Right cardiac atrium (tissue), 5 donors: Measurements from ENCODE around the gene TNS3. TPM values are rescaled to one million over a fixed set of nuclear protein-coding genes. Genes with fewer than 3 reads are reported as not detected.

Experiments
- ATAC-seq, 2 donors: fragments of 200-7000 bp; cut with Tn5 transposase; one replicate each; pipeline versions ENCODE4 v1.8.0 to v1.9.1; 2020; ENCODE audit warnings: moderate library complexity in 2 of 2, mild to moderate bottlenecking in 1 of 2
- DNase-seq, 3 donors: peaks; one replicate each; pipeline ENCODE4 v3.0.0-alpha.2; 2020
- H3K27ac ChIP-seq: one replicate; pipeline ENCODE4 v1.5.1; 2013; ENCODE audit warnings: mild to moderate bottlenecking, low read length, control low read depth, moderate library complexity
- H3K27me3 ChIP-seq: one replicate; pipeline ENCODE4 v1.6.1; 2013; ENCODE audit not compliant: control insufficient read depth, insufficient read depth
- H3K4me1 ChIP-seq: one replicate; pipeline ENCODE4 v1.6.1; 2013; ENCODE audit warnings: low read length; ENCODE audit not compliant: control insufficient read depth, insufficient read depth
- H3K4me3 ChIP-seq: one replicate; pipeline ENCODE4 v1.5.1; 2013; ENCODE audit warnings: low read length, control low read depth
- H3K9me3 ChIP-seq: one replicate; pipeline ENCODE4 v1.6.1; 2013; ENCODE audit warnings: low read length; ENCODE audit not compliant: control insufficient read depth
- WGBS: extraction: QIAGEN DNeasy Blood & Tissue Kit; methylation state at CpG from one replicate; pipeline ENCODE4 v1.1.7; 2013; 5-methylcytosine and 5-hydroxymethylcytosine counted together
- intact Hi-C, 4 donors: fragments of 100-400 bp; cut with DNase I; formaldehyde crosslinking; loops; one replicate each; pipeline versions ENCODE4 v1.11.0 to v1.14.0; 2022 to 2023
- polyA plus RNA-seq: library from polyadenylated mRNA; stranded (reverse); fragments of 200-250 nt; gene quantifications from one replicate; pipeline ENCODE4 v1.2.3, GENCODE V29; 2013
- total RNA-seq, 4 donors: library from RNA; stranded (reverse); fragmentation: NEBNext Ultra II Directional; extraction: Animal tissue kit (Norgen Biotek cat#: 25700); gene quantifications; one replicate each; pipeline ENCODE4 v1.2.1, GENCODE V29; 2021
- donor health status: healthy with polysubstance abuse.
- donor health status: DM: no; HTN: yes; CAD: no.
- donor health status: DM: no; HTN: no; CAD: no.
- donor health status: DM: no; HTN: yes; CAD: no; lungs with severe emphysema.
- donor health status: DM: yes; HTN: yes; CAD: no.

TNS3 gene
- total and polyA plus RNA-seq, 5 donors, result 19.7 to 48.3 (median 40.4) TPM

DNA sequence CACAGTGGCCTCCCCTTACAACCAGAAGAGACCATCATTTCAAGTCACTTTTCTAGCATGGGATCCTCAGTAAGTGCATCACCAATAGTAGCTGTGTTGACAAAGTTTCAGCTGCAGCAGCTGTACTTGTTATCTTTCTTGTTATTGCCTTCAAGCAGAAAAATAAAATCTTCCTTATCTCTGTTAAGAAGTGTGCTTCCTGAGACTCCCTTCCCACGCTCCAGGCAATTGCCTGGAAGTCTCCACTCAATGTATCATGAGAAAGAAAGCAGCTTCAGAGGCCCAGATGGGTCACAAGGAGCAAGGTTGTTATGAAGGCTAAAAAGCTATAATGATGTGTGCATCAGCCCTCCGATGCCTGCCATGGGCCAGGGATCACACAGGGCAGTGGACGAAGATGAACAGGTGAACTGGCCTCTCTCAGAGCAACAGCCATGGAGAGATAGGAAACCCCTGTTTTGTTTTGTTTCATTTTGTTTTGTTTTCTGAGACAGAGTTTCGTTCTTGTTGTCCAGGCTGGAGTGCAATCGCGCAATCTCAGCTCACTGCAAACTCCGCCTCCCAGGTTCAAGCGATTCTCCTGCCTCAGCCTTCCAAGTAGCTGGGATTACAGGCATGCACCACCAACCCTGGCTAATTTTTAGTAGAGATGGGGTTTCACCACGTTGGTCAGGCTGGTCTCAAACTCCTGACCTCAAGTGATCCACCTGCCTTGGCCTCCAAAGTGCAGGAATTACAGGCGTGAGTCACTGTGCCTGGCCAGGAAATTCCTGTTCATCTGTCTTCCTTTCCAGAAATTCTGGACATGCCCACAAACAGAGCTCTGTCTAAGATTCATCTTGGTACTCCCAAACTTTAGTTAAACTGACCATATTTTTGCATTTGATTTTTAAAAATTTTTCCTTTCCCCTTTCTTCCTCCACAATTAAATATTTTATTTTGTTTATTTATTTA, 340.5 kb downstream of the TNS3 start:
- ATAC-seq (peak in 1 of 2 donors; percentile 15), DNase-seq (peak in 1 of 3 donors; percentile 45)
- H3K27ac ChIP-seq, result peak overlapping the region; percentile 10
- H3K9me3 ChIP-seq, result no peaks in the 10 kb centered on the region
- peaks cover 11% of the 10 kb centered on the region for H3K4me1 ChIP-seq
- no peaks in the 10 kb centered on the region for H3K27me3 ChIP-seq
- intact Hi-C loops, result no loop called here
- no peak overlapping the region for H3K4me3 ChIP-seq
- WGBS, result 65% methylated on average over 10 of the region's 10 CpGs

DNA sequence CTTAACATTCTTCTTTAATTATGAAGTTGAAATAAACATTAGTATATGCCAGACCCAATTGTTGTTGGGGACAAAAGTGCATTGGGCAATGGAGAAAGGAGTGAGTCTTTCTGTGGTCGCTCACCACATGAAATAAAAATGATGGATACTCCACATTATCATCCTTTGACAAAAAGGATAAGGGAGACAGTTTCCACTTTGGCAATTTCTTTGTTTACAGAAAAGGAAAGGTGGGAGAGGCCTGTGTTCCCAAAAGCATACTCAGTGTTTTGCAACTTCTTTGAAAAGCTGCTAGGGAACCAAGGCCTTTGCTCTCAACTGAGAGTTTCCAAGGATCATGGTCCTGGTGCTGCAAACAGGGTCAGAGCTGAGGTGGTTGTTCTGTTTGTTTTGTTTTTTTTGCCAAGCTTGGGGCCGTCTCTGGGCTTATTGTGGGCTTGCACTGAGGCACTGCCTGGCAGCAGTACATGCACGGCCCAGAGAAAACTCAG, 341.9 kb downstream of the TNS3 start:
- Histone ChIP-seq H3K9me3 (no peaks in the 10 kb centered on the region), H3K4me1 (peaks cover 11% of the 10 kb centered on the region), H3K27ac (no peak overlapping the region), H3K4me3 (no peak overlapping the region), H3K27me3 (no peaks in the 10 kb centered on the region)
- DNase-seq, result no peak
- peak in 1 of 2 donors; percentile 48 for ATAC-seq
- intact Hi-C loops, result loop anchor here in 1 of 4 donors (10.0 kb wide), 1 partner anchor 1325 kb away; no protein-coding TSS in a partner anchor
- WGBS, result 65% methylated on average over 3 of the region's 3 CpGs

DNA sequence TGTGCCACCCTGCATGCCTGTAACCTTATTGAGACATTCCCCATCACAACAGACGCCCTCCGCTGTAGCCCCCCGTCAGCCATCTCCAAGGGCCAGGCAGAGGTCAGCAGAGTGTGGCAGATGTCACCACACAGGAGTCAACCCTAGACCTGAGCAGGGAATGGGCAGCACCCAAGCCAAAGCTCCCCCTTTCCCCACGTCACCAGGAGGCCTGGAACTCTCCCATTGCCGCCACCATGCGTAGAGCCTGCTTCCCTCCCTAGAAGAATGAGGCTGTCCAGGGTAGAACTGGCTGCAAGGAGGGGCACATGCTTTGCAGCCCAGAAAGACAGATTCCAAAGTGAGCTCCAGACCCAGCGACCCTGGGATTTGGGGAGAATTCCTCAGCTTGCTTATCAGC, 342.9 kb downstream of the TNS3 start:
- 80% methylated on average over 7 of the region's 7 CpGs for WGBS
- Histone ChIP-seq H3K4me3 (no peak overlapping the region), H3K9me3 (no peaks in the 10 kb centered on the region), H3K27me3 (no peaks in the 10 kb centered on the region), H3K4me1 (peaks cover 11% of the 10 kb centered on the region), H3K27ac (peak overlapping the region; percentile 30)
- intact Hi-C loops, result loop anchor here in 1 of 4 donors (10.0 kb wide), 1 partner anchor 1324 kb away; no protein-coding TSS in a partner anchor
- DNase-seq, result peak in 1 of 3 donors; percentile 62
- ATAC-seq, result peak in 1 of 2 donors; percentile 44

DNA sequence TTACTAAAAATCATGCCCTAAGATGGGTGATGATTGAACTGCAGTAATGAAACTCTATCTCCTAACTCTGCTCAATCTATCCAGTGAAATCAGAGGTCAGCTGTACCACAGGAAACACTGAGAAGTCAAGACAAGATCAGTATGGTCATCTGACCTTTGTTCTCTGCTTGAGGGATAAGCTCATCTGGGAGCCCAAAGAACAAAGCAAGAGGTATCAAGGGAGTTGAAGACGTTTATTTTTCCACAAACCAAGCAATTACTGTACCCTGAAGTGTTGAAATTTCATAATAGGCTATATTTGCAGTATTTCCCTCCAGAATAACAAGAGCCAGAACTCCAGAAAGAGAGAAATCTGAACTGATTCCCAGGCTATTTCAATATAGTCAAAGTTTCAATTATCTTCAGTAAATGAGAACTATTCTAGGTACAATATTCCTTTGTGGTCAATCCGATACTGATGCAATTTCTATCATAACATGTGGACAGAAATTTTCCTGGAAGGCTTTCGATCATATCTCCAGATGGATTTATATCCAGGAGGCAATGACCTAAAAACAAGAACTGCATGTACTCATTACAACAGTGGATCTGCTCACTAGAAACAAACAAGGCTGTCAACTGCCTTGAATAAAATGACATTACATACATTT, 345.3 kb downstream of the TNS3 start:
- Histone ChIP-seq H3K9me3 (no peaks in the 10 kb centered on the region), H3K27ac (no peak overlapping the region), H3K4me1 (peaks cover 11% of the 10 kb centered on the region), H3K4me3 (no peak overlapping the region), H3K27me3 (no peaks in the 10 kb centered on the region)
- ATAC-seq, result peak in 1 of 2 donors; percentile 53
- intact Hi-C loops, result loop anchor here in 1 of 4 donors (10.0 kb wide), 1 partner anchor 1322 kb away; no protein-coding TSS in a partner anchor
- 45% methylated on average over 3 of the region's 3 CpGs for WGBS
- no peak for DNase-seq

DNA sequence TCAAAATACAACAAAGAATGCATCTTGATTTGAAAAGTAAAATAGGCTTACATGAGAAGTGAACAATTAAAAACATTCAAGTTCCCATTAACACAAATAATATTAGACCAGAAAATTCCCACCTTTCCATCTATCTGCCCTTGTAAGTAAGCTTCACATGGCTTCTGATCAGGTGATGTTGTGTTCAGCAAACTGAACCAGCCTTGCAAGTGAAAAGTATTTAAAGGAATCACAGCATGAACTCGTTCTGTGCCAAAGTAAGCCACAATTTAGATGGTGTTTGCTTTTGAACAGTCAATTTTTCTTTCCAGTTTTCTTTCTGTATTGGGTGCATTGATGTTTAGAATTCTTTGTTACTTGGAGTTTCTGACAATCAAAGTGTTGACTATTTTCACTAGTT, 347.9 kb downstream of the TNS3 start:
- Histone ChIP-seq H3K27ac (no peak overlapping the region), H3K4me1 (peaks cover 3% of the 10 kb centered on the region), H3K4me3 (no peak overlapping the region), H3K9me3 (no peaks in the 10 kb centered on the region), H3K27me3 (no peaks in the 10 kb centered on the region)
- no peak for DNase-seq
- no peak for ATAC-seq
- intact Hi-C loops, result loop anchor here in 1 of 4 donors (10.0 kb wide), 1 partner anchor 1319 kb away; no protein-coding TSS in a partner anchor
- 67% methylated on average over 1 of the region's 1 CpG for WGBS

DNA sequence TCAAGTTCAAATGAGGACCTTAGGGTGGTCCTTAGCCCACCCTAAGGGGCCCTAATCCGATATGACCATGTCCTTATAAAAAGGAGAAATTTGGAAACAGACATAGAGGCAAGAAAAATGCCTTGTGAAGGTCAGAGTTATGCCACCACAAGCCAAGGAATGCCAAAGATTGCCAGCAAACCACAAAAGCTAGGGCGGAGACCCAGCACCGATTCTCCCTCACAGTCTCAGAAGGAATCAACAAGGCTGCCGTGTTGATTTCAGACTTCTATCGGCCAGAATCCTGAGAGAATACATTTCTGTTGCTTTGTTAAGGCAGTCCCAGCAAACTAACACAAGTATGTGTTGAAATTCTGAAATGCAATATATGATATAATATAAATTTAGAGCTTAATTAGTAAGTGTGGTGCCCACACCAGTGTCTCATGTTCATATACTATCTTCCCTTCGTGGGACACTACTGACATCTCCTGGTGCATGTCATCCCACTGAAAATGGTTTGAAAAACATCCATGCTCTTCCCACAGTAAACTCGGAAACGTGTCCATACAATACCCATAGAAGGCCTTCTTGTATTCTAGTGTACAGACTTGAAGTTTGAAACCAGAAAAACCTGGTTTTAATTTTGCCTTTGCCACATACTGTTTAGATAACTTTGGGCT, 349.0 kb downstream of the TNS3 start:
- no peak overlapping the region for H3K4me3 ChIP-seq
- no peak for DNase-seq
- intact Hi-C loops, result loop anchor here in 1 of 4 donors (10.0 kb wide), 1 partner anchor 1318 kb away; no protein-coding TSS in a partner anchor
- H3K27ac ChIP-seq, result no peak overlapping the region
- H3K27me3 ChIP-seq, result no peaks in the 10 kb centered on the region
- H3K9me3 ChIP-seq, result no peaks in the 10 kb centered on the region
- 73% methylated on average over 8 of the region's 8 CpGs for whole genome bisulfite sequencing
- ATAC-seq, result no peak
- H3K4me1 ChIP-seq, result peaks cover 5% of the 10 kb centered on the region

DNA sequence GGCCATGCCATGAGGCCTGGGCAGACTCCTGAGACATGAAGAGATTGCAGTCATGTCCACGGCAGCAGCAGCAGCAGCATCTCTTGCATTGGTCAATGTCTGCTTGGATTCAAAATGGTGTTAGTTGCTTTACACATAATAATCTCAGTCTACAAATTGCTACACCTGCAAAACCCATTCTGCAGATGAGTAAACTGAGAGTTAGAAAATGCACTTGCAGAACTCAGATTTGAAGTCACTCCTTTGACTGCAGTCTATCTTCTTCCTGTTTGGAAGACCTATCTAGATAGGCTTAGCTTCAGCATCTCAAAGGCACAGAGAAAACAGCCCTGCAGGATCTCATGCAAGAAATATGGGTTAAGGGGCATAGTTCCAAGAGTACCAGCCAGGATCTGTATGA, 350.3 kb downstream of the TNS3 start:
- Histone ChIP-seq H3K9me3 (no peaks in the 10 kb centered on the region), H3K4me1 (peaks cover 8% of the 10 kb centered on the region), H3K27me3 (no peaks in the 10 kb centered on the region), H3K27ac (no peak overlapping the region), H3K4me3 (no peak overlapping the region)
- ATAC-seq (no peak), DNase-seq (no peak)
- intact Hi-C loops, result loop anchor here in 1 of 4 donors (10.0 kb wide), 1 partner anchor 1317 kb away; no protein-coding TSS in a partner anchor
- WGBS, result 92% methylated on average over 1 of the region's 1 CpG

DNA sequence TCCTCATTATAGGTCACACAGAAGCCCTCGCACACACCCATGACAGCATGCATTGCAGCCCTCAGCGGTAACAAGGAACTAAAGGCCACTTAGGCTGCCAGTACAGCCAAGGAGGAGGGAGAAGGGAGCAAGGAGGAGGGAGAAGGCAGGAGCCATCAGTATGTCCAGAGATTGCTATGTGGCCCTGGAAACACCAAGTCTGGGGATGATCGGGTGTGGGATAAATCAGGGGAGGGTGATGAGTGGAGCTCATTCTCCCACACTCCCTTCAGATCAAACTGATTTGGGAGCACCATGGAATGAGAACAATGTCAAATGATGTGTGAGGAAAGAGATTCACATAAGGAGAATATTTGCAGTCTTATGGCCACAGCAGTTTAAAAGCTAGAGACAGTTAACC, 350.9 kb downstream of the TNS3 start:
- H3K27ac ChIP-seq, result no peak overlapping the region
- DNase-seq (no peak), ATAC-seq (no peak)
- no peak overlapping the region for H3K4me3 ChIP-seq
- intact Hi-C loops, result loop anchor here in 1 of 4 donors (10.0 kb wide), 1 partner anchor 1316 kb away; no protein-coding TSS in a partner anchor
- H3K9me3 ChIP-seq, result no peaks in the 10 kb centered on the region
- H3K27me3 ChIP-seq, result no peaks in the 10 kb centered on the region
- H3K4me1 ChIP-seq, result peaks cover 8% of the 10 kb centered on the region
- WGBS, result 73% methylated on average over 3 of the region's 3 CpGs

DNA sequence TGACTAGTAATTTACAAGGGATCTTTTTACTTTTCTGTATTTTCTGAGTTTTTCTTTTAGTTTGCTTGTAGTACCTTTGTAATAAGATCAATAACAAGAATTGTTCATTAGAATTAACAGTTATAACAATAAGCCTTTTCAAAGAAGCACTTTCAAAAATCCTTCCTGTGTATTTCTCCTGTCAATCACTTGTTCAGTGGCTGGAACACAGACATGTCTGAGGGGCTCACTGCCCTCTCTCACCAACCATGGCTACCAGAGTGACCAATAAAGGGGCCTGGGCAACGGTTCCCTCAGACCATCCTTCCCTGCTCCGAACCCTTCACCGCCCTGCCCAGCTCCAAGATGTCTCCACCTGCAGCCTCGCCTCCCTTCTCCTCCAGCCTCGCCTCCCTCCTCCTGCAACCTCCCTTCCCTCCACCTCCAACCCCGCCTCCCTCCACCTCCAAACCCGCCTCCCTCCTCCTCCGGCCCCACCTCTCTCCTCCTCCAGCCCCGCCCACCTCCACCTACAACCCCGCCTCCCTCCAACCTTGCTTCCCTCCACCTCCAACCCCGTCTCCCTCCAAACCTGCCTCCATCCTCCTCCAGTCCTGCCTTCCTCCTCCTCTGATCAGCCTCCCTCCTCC, 353.4 kb downstream of the TNS3 start:
- no peaks in the 10 kb centered on the region for H3K27me3 ChIP-seq
- ATAC-seq, result no peak
- WGBS, result 97% methylated on average over 11 of the region's 11 CpGs
- no peak overlapping the region for H3K4me3 ChIP-seq
- intact Hi-C loops, result no loop called here
- H3K27ac ChIP-seq, result no peak overlapping the region
- no peaks in the 10 kb centered on the region for H3K9me3 ChIP-seq
- peaks cover 8% of the 10 kb centered on the region for H3K4me1 ChIP-seq
- DNase-seq, result no peak

DNA sequence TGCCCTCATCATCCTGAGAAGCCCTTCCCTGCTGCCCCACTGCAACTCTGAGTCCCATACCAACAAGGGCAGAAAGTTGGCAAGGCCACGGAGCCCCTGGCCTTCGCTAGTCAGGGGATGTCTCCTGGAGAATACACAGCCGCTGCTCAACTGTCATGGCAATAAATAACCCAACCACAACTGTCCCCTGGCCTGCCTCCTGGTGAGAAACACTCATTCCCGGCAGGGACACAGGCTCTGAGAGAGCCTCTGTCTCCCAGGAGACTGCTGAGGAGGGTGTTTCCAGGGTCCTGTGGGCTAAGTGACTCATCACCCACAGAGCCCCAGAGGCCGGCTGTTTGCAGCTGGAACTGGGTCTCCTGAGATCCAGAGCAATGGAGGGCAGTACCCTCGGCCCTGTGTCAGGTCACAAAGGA, 354.1 kb downstream of the TNS3 start:
- Histone ChIP-seq H3K4me1 (peaks cover 8% of the 10 kb centered on the region), H3K9me3 (no peaks in the 10 kb centered on the region), H3K27ac (no peak overlapping the region), H3K4me3 (no peak overlapping the region), H3K27me3 (no peaks in the 10 kb centered on the region)
- 66% methylated on average over 6 of the region's 6 CpGs for WGBS
- intact Hi-C loops, result no loop called here
- DNase-seq, result no peak
- ATAC-seq, result peak; percentile 22 to 56
